Bronchial epithelial cell (primary cell): Measurements from ENCODE around the gene MYOZ3. TPM values are rescaled to one million over a fixed set of nuclear protein-coding genes. Genes with fewer than 3 reads are reported as not detected.

Source experiments
- DNase-seq: peaks from one replicate; pipeline ENCODE4 v3.0.0-alpha.2; 2010; ENCODE audit warnings: low read depth
- FAIRE-seq: peaks from 2 replicates; lab custom pipeline; 2011; peaks lifted over from hg19 to GRCh38; lab: Jason Lieb, UNC
- H3K27me3 ChIP-seq: 2 replicates; pipeline ENCODE4 v1.5.1; 2011; ENCODE audit warnings: low read length; ENCODE audit not compliant: control insufficient read depth, insufficient read depth
- H3K36me3 ChIP-seq: 2 replicates; pipeline ENCODE4 v1.5.1; 2011; ENCODE audit warnings: low read length; ENCODE audit not compliant: control insufficient read depth, insufficient read depth
- H3K4me3 ChIP-seq: 2 replicates; pipeline ENCODE4 v1.5.1; 2011; ENCODE audit warnings: mild to moderate bottlenecking, low read depth, low read length, control low read depth
- total RNA-seq: library from RNA; depleted of rRNA; stranded (reverse); fragments of >200 nt; gene quantifications from 2 replicates; pipeline ENCODE4 v1.2.1, GENCODE V29; 2014
- TF ChIP-seq, protein P1 (sequence below): IDR thresholded peaks from 2 replicates; pipeline ENCODE4 v1.5.1; 2011; ENCODE audit warnings: mild to moderate bottlenecking, moderate library complexity, low read length, control low read depth, inconsistent platforms; ENCODE audit not compliant: insufficient read depth, severe bottlenecking

The MYOZ3 gene
- total RNA-seq, 1 donor from 2014 or later = not detected

DNA sequence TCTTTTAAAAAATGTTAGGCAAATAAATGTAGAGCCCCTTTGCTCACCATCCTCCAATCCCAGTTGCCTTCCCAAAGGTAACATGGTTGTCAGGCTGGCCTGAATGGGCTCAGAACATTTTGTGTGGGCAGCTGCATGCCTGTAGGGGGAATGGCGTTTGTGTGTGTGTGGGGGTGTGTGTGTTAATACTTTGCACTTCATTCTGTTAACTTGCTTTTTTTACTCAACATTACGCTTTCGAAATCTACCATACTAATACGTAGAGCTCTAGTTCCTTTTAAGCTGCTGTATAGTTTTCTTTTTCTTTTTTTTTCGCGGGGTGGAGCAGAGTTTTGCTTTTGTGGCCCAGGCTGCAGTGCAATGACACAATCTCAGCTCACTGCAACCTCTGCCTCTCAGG lies 14.0 kb downstream of the MYOZ3 start:
- DNase-seq (no peak), FAIRE-seq (no peak)
- TF ChIP-seq, protein P1, sequence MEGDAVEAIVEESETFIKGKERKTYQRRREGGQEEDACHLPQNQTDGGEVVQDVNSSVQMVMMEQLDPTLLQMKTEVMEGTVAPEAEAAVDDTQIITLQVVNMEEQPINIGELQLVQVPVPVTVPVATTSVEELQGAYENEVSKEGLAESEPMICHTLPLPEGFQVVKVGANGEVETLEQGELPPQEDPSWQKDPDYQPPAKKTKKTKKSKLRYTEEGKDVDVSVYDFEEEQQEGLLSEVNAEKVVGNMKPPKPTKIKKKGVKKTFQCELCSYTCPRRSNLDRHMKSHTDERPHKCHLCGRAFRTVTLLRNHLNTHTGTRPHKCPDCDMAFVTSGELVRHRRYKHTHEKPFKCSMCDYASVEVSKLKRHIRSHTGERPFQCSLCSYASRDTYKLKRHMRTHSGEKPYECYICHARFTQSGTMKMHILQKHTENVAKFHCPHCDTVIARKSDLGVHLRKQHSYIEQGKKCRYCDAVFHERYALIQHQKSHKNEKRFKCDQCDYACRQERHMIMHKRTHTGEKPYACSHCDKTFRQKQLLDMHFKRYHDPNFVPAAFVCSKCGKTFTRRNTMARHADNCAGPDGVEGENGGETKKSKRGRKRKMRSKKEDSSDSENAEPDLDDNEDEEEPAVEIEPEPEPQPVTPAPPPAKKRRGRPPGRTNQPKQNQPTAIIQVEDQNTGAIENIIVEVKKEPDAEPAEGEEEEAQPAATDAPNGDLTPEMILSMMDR = no peak
- Histone ChIP-seq H3K27me3 (peaks cover 2% of the 10 kb centered on the region), H3K4me3 (no peak overlapping the region), H3K36me3 (no peaks in the 10 kb centered on the region)

DNA sequence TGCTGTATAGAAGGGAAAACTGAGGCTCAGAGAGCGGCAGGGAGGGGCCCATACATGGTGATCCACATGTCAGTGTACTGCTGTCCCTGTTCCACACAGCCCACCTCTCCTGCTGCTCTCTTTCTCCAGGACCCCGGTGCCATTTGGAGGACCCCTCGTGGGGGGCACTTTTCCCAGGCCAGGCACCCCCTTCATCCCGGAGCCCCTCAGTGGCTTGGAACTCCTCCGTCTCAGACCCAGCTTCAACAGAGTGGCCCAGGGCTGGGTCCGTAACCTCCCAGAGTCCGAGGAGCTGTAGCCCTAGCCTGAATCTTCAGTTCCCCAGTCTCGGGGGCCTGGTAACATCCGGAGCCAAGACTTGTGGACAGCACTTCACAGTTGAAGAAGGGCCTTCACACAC lies 15.5 kb downstream of the MYOZ3 start:
- TF ChIP-seq, protein P1 = no peak
- DNase-seq (no peak), FAIRE-seq (no peak)
- Histone ChIP-seq H3K36me3 (no peaks in the 10 kb centered on the region), H3K27me3 (peaks cover 2% of the 10 kb centered on the region), H3K4me3 (no peak overlapping the region)

DNA sequence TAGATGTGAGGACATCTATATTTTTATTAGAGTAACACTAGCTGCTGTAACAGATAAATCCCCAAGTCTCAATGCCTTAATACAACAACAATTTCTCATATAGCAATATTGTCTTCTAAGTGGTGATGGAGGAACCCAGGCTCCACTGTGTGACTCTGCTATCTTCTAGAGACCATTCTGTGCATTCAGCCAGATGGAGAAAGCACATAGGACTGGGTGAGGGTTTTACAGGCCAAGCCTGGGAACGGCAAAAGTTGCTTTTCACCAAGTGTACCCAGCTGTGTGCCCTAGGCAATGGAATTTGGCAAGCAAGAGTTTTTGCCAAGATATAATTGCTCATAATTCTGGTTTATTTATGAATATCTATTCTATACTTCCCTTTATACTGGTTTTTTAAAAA lies 28.1 kb downstream of the MYOZ3 start:
- TF ChIP-seq, protein P1 = no peak
- no peak overlapping the region for H3K4me3 ChIP-seq
- DNase-seq = no peak
- H3K36me3 ChIP-seq = peaks cover 11% of the 10 kb centered on the region
- no peak for FAIRE-seq
- H3K27me3 ChIP-seq = no peaks in the 10 kb centered on the region

DNA sequence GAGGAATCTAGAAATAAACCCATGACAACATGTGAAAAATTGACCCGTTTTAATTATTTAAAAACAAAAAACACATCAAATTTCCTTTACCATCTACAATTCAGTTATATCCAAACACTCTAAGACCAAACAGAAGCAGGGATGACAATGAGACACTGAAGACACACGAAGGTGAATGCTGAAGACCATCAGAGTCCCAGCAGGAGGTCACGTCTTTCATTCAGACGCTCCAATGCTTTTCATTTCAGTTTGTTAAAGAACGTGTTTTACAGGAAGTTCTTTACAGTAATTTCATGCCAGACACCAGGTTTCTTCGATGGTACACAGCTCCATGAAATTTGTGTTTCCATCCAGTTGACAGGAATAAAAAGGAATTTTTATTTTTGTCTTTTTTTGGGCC lies 29.7 kb downstream of the MYOZ3 start:
- no peak for FAIRE-seq
- TF ChIP-seq, protein P1 = no peak
- no peak for DNase-seq
- Histone ChIP-seq H3K4me3 (no peak overlapping the region), H3K36me3 (peaks cover 18% of the 10 kb centered on the region), H3K27me3 (no peaks in the 10 kb centered on the region)

DNA sequence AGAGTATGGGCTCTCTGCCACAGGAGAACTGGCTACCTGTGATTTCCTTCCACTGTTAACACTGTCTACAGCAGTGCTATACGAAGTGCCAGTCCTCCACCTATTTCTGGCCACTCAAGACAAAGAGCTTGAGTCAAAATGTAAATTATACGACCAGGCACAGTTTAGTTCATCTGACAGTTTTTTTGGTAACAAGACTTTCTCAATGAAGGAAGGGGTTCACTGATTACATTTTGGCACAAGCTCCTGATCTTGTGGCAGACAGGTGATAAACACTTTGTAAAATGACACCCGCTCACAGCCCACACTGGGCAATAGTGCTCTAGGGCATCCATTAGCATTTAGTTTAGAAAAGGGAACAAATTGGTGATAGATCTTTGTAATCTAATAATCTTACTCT lies 31.2 kb downstream of the MYOZ3 start:
- TF ChIP-seq, protein P1 = no peak
- DNase-seq (no peak), FAIRE-seq (no peak)
- H3K4me3 ChIP-seq = no peak overlapping the region
- H3K27me3 ChIP-seq = no peaks in the 10 kb centered on the region
- peaks cover 25% of the 10 kb centered on the region for H3K36me3 ChIP-seq

DNA sequence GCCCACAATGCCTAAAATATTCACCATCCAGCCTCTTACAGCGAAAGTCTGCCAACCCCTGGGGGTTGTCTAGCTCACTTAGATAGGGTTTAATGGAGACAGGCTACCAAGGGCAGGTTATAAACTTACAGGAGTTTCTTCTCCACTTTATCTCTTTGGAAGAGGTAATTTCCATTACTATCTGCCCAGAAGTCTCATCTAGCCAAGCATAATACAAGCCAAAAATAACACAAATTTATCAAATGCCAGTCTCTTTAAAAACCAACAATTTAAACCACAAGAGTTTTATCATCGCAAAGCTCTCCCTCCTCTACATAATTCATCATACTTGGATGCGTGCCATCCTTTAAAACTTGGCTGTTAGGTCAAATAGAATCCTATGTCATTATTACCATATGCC lies 33.6 kb downstream of the MYOZ3 start:
- no peak for FAIRE-seq
- peaks cover 32% of the 10 kb centered on the region for H3K36me3 ChIP-seq
- no peaks in the 10 kb centered on the region for H3K27me3 ChIP-seq
- H3K4me3 ChIP-seq = no peak overlapping the region
- DNase-seq = no peak
- TF ChIP-seq, protein P1 = no peak
